H1 (cell line): ENCODE results near the gene FIZ1. TPM values are rescaled to one million over a fixed set of nuclear protein-coding genes. Genes with fewer than 3 reads are reported as not detected.
A peak's percentile ranks its signal among the peaks of the same experiment; 100 is the strongest.

Experiments used
- CTCF ChIA-PET: fragments of 300-600 bp; sonication (Branson Sonifier 250); formaldehyde crosslinking; loops from one replicate; lab custom pipeline; 2021; ENCODE audit not compliant: partially characterized antibody; lab: Charles Lee
- POLR2A ChIA-PET: fragments of 300-600 bp; sonication (Branson Sonifier 250); formaldehyde crosslinking; loops from one replicate; lab custom pipeline; 2021; ENCODE audit warnings: inconsistent platforms; ENCODE audit not compliant: partially characterized antibody; lab: Charles Lee
- DNase-seq, 2 experiments: peaks; one replicate each; pipeline versions ENCODE4 v3.0.0 to v3.0.0-alpha.2; 2010 to 2022; ENCODE audit warnings: low spot score in 2 of 2, low read depth in 1 of 2, mixed read lengths in 1 of 2
- FAIRE-seq: peaks from 2 replicates; lab custom pipeline; 2011; peaks lifted over from hg19 to GRCh38; lab: Jason Lieb, UNC
- H2AFZ ChIP-seq: 2 replicates; pipeline ENCODE4 v1.8.1; 2012; ENCODE audit warnings: low read length, inconsistent platforms
- H2AK5ac ChIP-seq: 2 replicates; pipeline ENCODE4 v1.6.1; 2013; ENCODE audit warnings: low read depth, low read length
- H2BK120ac ChIP-seq: replicated peaks from 2 replicates; pipeline ENCODE3; 2013; ENCODE audit warnings: low read depth, low read length, inconsistent platforms
- H2BK12ac ChIP-seq: 2 replicates; pipeline ENCODE4 v1.6.1; 2013; ENCODE audit warnings: low read depth, low read length
- H2BK15ac ChIP-seq: 2 replicates; pipeline ENCODE4 v1.6.1; 2013; ENCODE audit warnings: low read length
- H2BK20ac ChIP-seq: 2 replicates; pipeline ENCODE4 v1.6.1; 2013; ENCODE audit warnings: low read length
- H2BK5ac ChIP-seq: 2 replicates; pipeline ENCODE4 v1.6.1; 2013; ENCODE audit warnings: low read depth, low read length
- H3K14ac ChIP-seq: 2 replicates; pipeline ENCODE4 v1.6.1; 2013; ENCODE audit warnings: inconsistent platforms; ENCODE audit not compliant: insufficient read length
- H3K18ac ChIP-seq: 2 replicates; pipeline ENCODE4 v1.6.1; 2013; ENCODE audit warnings: low read length; ENCODE audit errors: extremely low read depth
- H3K23ac ChIP-seq: 2 replicates; pipeline ENCODE4 v1.6.1; 2013; ENCODE audit warnings: inconsistent platforms; ENCODE audit not compliant: insufficient read length
- H3K23me2 ChIP-seq: 2 replicates; pipeline ENCODE4 v1.6.1; 2013; ENCODE audit warnings: low read depth, low read length
- H3K27ac ChIP-seq: 2 replicates; pipeline ENCODE4 v1.6.1; 2011; ENCODE audit warnings: low read depth, low read length, inconsistent platforms
- H3K27me3 ChIP-seq, 4 experiments: replicated peaks in 1 of 4; 1 replicate in 1 of 4; 2 replicates in 3 of 4; pipeline versions ENCODE4 v1.6.1 to v1.8.1; 2011 to 2013; ENCODE audit warnings: low read length in 3 of 4, mild to moderate bottlenecking in 3 of 4, inconsistent platforms in 2 of 4, mixed read lengths in 2 of 4, moderate library complexity in 1 of 4; ENCODE audit not compliant: control insufficient read depth in 3 of 4, insufficient read depth in 3 of 4; ENCODE audit errors: extremely low read depth in 1 of 4
- H3K36me3 ChIP-seq, 4 experiments: 2 replicates each; pipeline versions ENCODE4 v1.6.1 to v1.8.1; 2011 to 2013; ENCODE audit warnings: mild to moderate bottlenecking in 4 of 4, low read length in 3 of 4, moderate library complexity in 2 of 4, control low read depth in 1 of 4, inconsistent platforms in 1 of 4; ENCODE audit not compliant: insufficient read depth in 4 of 4, control insufficient read depth in 2 of 4
- H3K4ac ChIP-seq: replicated peaks from 2 replicates; pipeline ENCODE3; 2013; ENCODE audit warnings: low read length, low read depth, mixed read lengths, inconsistent platforms; ENCODE audit not compliant: insufficient read length
- H3K4me1 ChIP-seq, 4 experiments: replicated peaks in 1 of 4; 1 replicate in 1 of 4; 2 replicates in 3 of 4; pipeline versions ENCODE4 v1.6.1 to v1.8.1; 2011 to 2013; ENCODE audit warnings: low read length in 3 of 4, inconsistent platforms in 2 of 4, mixed read lengths in 1 of 4; ENCODE audit not compliant: insufficient read depth in 4 of 4, control insufficient read depth in 3 of 4
- H3K4me2 ChIP-seq, 2 experiments: 2 replicates each; pipeline versions ENCODE4 v1.6.1 to v1.8.1; 2011 to 2013; ENCODE audit warnings: low read depth in 2 of 2, low read length in 2 of 2, control low read depth in 1 of 2, inconsistent platforms in 1 of 2, mild to moderate bottlenecking in 1 of 2; ENCODE audit not compliant: insufficient read depth in 1 of 2
- H3K4me3 ChIP-seq, 4 experiments: fragments of 200-600, 300-600 bp in 1 of 4; sonication (generic), shearing (Covaris generic), sonication (Bioruptor Twin) in 1 of 4; 2 replicates each; pipeline versions ENCODE4 v1.5.1 to v1.8.1; 2011 to 2016; ENCODE audit warnings: low read length in 4 of 4, low read depth in 3 of 4, control low read depth in 2 of 4, inconsistent platforms in 2 of 4, mild to moderate bottlenecking in 2 of 4, mixed read lengths in 1 of 4, moderate library complexity in 1 of 4; ENCODE audit not compliant: insufficient read depth in 2 of 4; ENCODE audit errors: extremely low read depth in 1 of 4
- H3K56ac ChIP-seq: replicated peaks from 2 replicates; pipeline ENCODE3; 2013; ENCODE audit warnings: low read depth, mild to moderate bottlenecking, mixed read lengths, low read length, inconsistent platforms; ENCODE audit not compliant: insufficient read length
- H3K79me1 ChIP-seq: 2 replicates; pipeline ENCODE4 v1.6.1; 2013; ENCODE audit warnings: low read depth, low read length, control low read depth
- H3K79me2 ChIP-seq, 2 experiments: 2 replicates each; pipeline versions ENCODE4 v1.6.1 to v1.8.1; 2012 to 2013; ENCODE audit warnings: low read length in 2 of 2, mild to moderate bottlenecking in 2 of 2, inconsistent platforms in 1 of 2; ENCODE audit not compliant: insufficient read depth in 2 of 2, control insufficient read depth in 1 of 2
- H3K9ac ChIP-seq, 4 experiments: replicated peaks in 1 of 4; 1 replicate in 1 of 4; 2 replicates in 3 of 4; pipeline versions ENCODE4 v1.6.1 to v1.8.1; 2011 to 2013; ENCODE audit warnings: low read depth in 3 of 4, low read length in 3 of 4, control low read depth in 2 of 4, mild to moderate bottlenecking in 2 of 4, moderate library complexity in 2 of 4, inconsistent platforms in 1 of 4; ENCODE audit errors: extremely low read depth in 1 of 4
- H3K9me3 ChIP-seq, 2 experiments: 2 replicates each; pipeline versions ENCODE4 v1.6.1 to v1.8.1; 2012 to 2013; ENCODE audit warnings: mild to moderate bottlenecking in 2 of 2, moderate library complexity in 2 of 2, control low read depth in 1 of 2, inconsistent platforms in 1 of 2, low read depth in 1 of 2, low read length in 1 of 2, mixed read lengths in 1 of 2; ENCODE audit not compliant: insufficient read depth in 2 of 2
- H4K20me1 ChIP-seq, 2 experiments: replicated peaks in 1 of 2; 2 replicates each; pipeline versions ENCODE3 to v1.8.1; 2011 to 2013; ENCODE audit warnings: inconsistent platforms in 2 of 2, low read length in 2 of 2, mild to moderate bottlenecking in 1 of 2; ENCODE audit not compliant: insufficient read depth in 2 of 2, control insufficient read depth in 1 of 2
- H4K5ac ChIP-seq: 2 replicates; pipeline ENCODE4 v1.6.1; 2013; ENCODE audit warnings: low read length, low read depth, mixed read lengths, inconsistent platforms; ENCODE audit not compliant: insufficient read length
- H4K8ac ChIP-seq: 2 replicates; pipeline ENCODE4 v1.8.0; 2013; ENCODE audit warnings: mild to moderate bottlenecking, moderate library complexity, low read length, inconsistent platforms; ENCODE audit not compliant: insufficient read depth; ENCODE audit errors: extremely low read depth
- H4K91ac ChIP-seq: replicated peaks from 2 replicates; pipeline ENCODE3; 2013; ENCODE audit warnings: low read length, mixed read lengths, inconsistent platforms; ENCODE audit not compliant: insufficient read length
- ASH2L ChIP-seq: fragments of 200-600, 300-600 bp; sonication (generic); IDR thresholded peaks from one replicate; pipeline ENCODE4 v1.7.1; 2017; ENCODE audit warnings: low read length
- SP1 ChIP-seq: IDR thresholded peaks from 2 replicates; pipeline ENCODE4 v1.6.1; 2011; ENCODE audit warnings: low read depth, low read length
- WGBS, 2 experiments: shearing (Covaris generic) in 1 of 2; methylation state at CpG; one replicate each; pipeline versions ENCODE4 v1.1.6 to v1.1.7; 2013 to 2015; ENCODE audit warnings: low lambda C conversion rate in 2 of 2, mixed read lengths in 2 of 2, inconsistent platforms in 1 of 2, low coverage in 1 of 2, missing lambda C conversion rate in 1 of 2; ENCODE audit not compliant: insufficient replicate concordance in 2 of 2, insufficient coverage in 1 of 2, insufficient read length in 1 of 2; ENCODE audit errors: extremely low coverage in 1 of 2, missing lambda C conversion rate in 1 of 2; 5-methylcytosine and 5-hydroxymethylcytosine counted together
- polyA plus RNA-seq, 7 experiments: library from polyadenylated mRNA; depleted of rRNA in 3 of 7; stranded (reverse) in 5 of 7; unstranded in 2 of 7; fragments of >200 nt in 5 of 7; fragments of 200-250 nt in 2 of 7; gene quantifications; 1 replicate in 5 of 7; 2 replicates in 1 of 7; 4 replicates in 1 of 7; pipeline versions ENCODE4 v1.2.1 to v1.2.3, GENCODE V29; 2011 to 2013; ENCODE audit warnings: missing spikeins in 2 of 7, mixed read lengths in 2 of 7
- total RNA-seq: library from RNA; stranded (reverse); fragmentation: NEBNext Ultra II Directional; extraction: Animal tissue kit (Norgen Biotek cat#: 25700); gene quantifications from 2 replicates; pipeline ENCODE4 v1.2.1, GENCODE V29; 2021

FIZ1 gene
- total and polyA plus RNA-seq, 2 of the 8 experiments (the other 6 are each of a cell fraction or from before 2014, with no cell fraction given), result 9.1 to 18.5 TPM

- H4K5ac ChIP-seq, result no peak overlapping the region
- H2AFZ ChIP-seq, result no peak overlapping the region
- peaks cover 3 to 10% of the 10 kb centered on the region in 2 experiments for H4K20me1 ChIP-seq
- H3K4me1 ChIP-seq, result peaks cover 6 to 9% (median 7%) of the 10 kb centered on the region in 4 experiments
- no peak overlapping the region for H3K56ac ChIP-seq
- no peak overlapping the region for H2BK12ac ChIP-seq
- peak overlapping the region in 3 of 4 experiments; percentile 12 to 88 (median 84); a peak in 5 of 7 replicates for H3K9ac ChIP-seq
- CTCF ChIA-PET, result interaction anchor here (1.4 to 3.8 kb wide), 4 partner anchors 11 to 30 kb away, joined by 7 to 30 read pairs (median 10); partner anchors contain the start of genes CCDC106 and ZNF865
- H4K91ac ChIP-seq, result no peak overlapping the region
- H2BK15ac ChIP-seq, result peak overlapping the region; percentile 46; the same call in 1 of the 2 replicates
- H3K18ac ChIP-seq, result no peak overlapping the region
- no peak overlapping the region for H3K4ac ChIP-seq
- FAIRE-seq (no peak), DNase-seq (no peak)
- no peak overlapping the region for H3K14ac ChIP-seq
- H2AK5ac ChIP-seq, result no peak overlapping the region
- H2BK20ac ChIP-seq, result no peak overlapping the region
- no peak overlapping the region for H3K23ac ChIP-seq
- no peaks in the 10 kb centered on the region; a peak in 1 of 4 replicates for H3K9me3 ChIP-seq
- TF ChIP-seq SP1, result no peak
- TF ChIP-seq ASH2L, result no peak
- H2BK120ac ChIP-seq, result no peak overlapping the region
- WGBS, 2 experiments, result 73% methylated on average over 7 of the region's 7 CpGs; no CpG with 5 or more reads in 1 of the 2 experiments
- peaks cover 14% of the 10 kb centered on the region for H3K23me2 ChIP-seq
- H3K79me2 ChIP-seq, result peaks cover 4 to 25% of the 10 kb centered on the region in 2 experiments; a peak in 3 of 4 replicates
- H4K8ac ChIP-seq, result peak overlapping the region; percentile 85
- H3K79me1 ChIP-seq, result peaks cover 13% of the 10 kb centered on the region
- H3K27ac ChIP-seq, result no peak overlapping the region
- H3K36me3 ChIP-seq, result no peaks in the 10 kb centered on the region
- no peaks in the 10 kb centered on the region for H3K27me3 ChIP-seq
- POLR2A ChIA-PET, result interaction anchor here (0.8 to 8.8 kb wide), 8 partner anchors 10 to 149 kb away, joined by 3 to 96 read pairs (median 4); partner anchors contain the start of genes CCDC106, ZNF581, ZNF784 and ZNF865
- peak overlapping the region; percentile 68 to 99 (median 92); a peak in 7 of 8 replicates for H3K4me3 ChIP-seq
- H3K4me2 ChIP-seq, result peak overlapping the region; percentile 78 to 91
- H2BK5ac ChIP-seq, result no peak overlapping the region
These were observed 36.6 kb upstream of the FIZ1 start for GRCh38 chr19:55635856-55636440.
